Activated naive CD8-positive, alpha-beta T cell treated with anti-CD3 and anti-CD28 coated beads, Interleukin-2, amount 50 U/mL, for 16 hours (primary cell): ENCODE results near the gene CALHM5.

Source experiments
- DNase-seq: peaks from one replicate; pipeline ENCODE4 v3.0.0-alpha.2; 2020; ENCODE audit warnings: low read depth, low spot score

CALHM5 gene

DNA sequence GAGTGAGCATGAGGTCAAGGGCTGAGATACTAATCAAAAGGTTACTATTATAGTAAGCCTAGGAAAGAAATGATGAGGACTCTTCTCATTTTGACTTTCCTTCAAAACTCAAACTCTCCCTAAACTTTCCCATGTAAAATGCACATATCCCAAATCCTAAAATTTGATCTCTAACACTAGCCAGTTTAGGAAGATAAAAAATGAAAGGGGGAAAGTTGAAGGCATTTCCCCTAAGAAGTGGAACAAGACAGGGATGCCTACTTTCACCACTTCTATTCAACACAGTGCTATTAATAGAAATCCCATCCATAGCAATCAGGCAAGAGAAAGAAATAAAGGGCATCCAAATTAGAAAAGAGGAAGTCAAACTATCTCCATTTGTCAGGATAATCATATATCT is 2.9 kb upstream of the CALHM5 start:
- no peak for DNase-seq

DNA sequence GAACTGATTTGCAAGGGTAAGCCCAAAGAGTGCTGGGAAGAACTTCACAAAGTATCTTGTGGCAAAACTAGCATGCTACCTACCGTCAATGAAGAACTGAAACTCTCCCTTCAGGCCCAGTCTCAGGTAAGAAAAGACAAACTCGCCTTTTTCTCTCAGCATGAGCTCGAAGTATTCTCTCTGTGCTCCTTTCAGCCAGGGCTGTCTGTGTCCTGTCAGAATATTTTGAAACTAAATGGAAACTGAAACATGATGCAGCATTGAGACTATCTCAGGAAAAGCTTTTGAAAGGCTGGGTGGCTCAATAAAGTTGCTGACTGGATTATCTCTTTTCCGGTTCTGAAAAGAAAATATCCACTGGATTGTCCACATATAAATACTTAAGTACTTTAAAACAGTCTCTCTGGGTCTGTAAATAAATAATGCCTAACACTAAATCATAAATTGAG is 696 bp downstream of the CALHM5 start:
- DNase-seq = no peak

DNA sequence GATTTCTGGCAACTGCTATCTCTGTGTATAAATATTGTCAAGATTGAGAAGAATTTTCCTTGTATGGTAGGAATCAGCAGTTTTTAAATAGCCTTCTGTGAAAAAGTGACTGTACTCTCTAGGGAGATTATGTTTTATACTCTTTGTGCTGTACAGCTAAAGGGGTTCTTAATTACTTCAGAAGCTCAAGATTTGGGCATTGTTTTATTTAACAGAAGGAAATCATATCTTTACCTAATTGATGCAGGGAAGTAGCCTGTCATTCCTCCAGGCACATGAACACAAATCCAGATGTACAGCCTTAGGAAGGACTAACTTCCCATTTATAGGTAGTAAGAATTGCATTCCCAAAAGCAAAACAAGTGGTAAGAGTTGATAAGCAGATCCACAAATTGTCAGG is 1.3 kb downstream of the CALHM5 start:
- no peak for DNase-seq

DNA sequence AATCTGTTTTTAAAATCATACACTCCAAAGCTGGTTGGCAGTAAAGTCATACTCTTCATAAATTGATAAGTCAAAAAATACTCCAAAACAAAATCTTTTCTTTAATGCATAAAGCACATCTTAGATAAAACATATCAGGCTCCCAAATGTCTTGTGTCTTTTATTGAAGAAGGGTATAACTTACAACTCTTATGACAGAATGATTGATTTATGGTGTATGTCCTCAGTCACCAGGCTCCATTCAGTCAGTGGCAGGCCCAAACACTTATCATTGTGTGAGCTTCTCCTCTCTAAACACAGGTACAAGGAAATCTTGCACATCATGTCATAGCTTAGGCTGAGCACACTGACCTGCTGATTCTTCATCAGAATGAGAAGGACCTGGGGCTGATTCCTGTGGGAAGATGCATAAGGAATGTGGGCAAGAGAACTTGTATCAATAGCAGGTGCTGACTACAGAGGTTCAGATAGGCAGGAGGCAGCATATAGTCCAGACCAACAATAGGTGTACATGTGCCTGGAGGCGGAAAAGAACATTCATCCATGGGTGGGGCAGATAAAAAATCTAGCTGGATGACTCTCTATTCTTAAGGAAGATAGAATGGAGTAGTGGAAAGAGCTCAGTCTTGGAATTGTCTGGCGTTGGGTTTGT is 1.9 kb downstream of the CALHM5 start:
- no peak for DNase-seq

DNA sequence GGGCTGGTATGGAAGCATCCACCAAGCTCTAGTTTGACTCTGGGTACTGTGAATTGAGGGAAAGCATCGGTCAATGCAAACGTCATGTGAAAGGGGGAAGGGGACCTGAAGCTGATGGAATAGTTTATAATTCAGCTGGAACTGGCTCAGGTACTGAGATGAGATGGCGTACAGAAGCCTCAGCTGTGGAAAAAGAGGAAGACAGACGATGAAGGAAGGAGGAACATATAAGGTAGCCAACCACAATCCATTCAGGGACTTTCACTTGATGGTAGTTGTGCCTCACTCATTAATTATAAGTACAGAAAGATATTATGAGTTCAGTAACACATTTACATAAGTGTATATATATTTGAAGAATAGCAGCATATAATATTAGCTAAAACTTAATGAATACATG is 2.7 kb downstream of the CALHM5 start:
- DNase-seq = no peak

DNA sequence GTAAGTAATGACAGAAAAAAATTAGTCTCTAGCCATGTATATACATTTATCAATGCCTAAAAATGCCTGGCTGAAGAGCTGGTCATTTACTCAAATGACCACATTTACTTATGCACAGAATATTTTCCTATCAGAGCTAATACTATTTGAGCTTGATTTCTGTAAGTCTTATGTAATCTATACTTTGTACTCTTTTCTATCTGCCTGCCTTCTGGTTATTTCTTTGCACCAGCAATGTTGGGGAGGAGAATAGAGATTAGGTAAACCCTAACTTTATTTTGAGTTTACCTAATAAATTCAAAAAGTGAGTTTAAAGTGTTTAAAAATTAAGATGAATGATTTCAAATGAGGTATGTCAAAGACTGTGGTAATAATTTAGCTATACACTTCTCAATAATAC is 3.7 kb downstream of the CALHM5 start:
- no peak for DNase-seq

DNA sequence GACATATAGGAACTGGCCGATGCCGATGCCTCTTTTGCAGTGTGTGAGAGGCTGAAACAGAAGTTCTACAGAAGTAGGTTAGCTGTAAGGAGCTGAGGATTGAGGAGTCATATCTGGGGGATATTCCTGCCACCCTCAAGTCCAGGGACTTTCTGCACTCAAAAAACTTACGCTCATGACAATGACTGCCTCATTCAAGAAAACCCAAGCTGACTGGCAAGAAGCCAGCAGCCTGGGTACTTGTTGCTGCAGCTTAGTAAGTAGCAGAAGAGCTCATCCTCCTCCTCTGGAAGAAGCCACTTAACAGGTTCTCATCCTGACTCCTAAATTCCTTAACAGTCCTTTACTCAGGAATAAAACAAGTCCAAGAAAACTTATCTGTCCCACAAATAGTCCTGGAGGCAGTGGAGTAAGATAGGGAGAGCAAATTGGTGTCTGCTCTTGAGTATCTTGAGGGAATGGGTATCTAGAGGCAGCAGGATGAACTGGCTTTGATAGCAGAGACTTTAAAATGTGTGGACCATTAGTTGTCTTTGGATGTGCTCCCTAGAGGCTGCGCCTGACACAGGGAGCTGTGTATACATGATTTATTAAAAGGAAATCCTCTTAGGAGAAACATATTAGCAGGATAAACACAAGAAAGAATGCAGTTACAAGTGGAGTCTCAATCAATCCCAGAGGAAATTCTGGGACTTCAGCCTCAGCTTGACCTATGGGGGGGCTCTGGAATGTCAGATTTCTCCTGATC is 7.4 kb downstream of the CALHM5 start:
- DNase-seq = no peak

DNA sequence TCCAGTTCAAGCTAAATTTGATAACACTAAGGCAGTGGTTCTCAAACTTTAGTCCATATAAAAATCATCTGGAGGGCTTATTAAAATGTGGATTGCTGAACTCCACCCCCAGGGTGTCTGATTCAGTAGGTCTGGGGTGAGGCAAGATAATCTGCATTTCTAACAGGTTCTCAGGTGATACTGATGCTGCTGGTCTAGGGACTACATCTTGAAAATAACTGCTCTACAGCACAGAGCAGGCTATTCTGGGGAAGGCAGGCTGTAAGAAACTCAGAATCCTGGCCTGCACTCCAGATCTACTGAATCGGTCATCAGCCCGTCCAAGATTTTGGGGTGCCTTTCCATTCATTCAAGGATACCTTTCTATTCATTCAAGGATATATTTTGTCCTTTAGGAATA is 11.5 kb downstream of the CALHM5 start:
- DNase-seq = no peak

DNA sequence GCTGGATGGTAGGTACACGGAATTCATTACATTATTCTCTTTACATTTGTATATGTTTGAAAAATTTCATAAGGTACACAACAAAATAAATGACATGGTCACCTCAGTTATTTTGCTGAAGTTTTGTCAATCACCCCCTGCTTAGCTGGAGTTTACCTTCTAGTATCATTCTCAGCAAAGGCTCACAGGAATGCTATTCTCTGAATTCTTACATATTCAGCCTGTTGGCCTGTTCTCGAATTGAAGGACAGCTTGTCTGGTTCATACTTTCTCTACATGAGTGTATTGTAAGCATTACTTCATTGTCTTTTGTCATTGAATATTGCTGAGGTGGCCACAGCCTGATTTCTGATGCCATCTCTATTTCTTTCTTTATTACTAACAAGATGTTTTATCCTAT is 12.8 kb downstream of the CALHM5 start:
- no peak for DNase-seq

DNA sequence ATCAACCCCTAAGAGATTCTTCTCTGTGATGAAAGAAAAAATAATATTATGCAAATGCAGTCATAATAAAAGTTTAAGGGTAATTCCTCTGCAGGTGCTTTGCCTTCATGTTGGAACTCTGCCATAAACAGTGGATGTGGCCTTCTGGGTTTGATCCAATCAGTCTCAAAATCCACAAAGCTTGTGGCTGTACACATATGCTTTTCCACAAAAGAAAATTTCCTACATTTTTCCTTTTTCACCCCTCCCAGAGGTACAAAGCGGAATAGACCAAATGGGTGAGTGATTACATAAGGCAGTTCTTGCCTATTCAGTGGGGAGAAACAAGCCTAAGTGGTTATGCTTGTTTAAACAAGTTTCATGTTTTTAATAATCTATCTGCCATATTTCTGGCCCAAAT is 16.7 kb downstream of the CALHM5 start:
- DNase-seq = no peak

DNA sequence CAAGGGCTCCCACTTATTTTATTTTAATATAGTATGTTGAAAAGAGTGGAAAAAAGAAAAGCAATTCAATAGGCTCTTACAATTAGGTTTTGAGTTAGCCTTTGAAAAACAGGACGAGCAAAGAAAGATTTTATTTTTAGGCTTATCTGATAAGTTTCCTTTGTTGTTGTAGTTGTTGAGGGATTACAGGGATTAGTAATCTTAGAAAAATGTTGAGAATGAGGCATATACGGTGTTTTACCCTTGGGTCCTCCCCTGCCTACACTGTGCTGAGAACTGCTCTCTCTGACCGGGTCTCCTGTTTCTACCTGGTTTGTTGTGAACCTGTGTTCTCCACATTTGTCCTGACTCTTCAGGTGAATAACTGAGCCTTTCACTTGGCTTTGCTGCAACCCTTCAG is 17.3 kb downstream of the CALHM5 start:
- no peak for DNase-seq

DNA sequence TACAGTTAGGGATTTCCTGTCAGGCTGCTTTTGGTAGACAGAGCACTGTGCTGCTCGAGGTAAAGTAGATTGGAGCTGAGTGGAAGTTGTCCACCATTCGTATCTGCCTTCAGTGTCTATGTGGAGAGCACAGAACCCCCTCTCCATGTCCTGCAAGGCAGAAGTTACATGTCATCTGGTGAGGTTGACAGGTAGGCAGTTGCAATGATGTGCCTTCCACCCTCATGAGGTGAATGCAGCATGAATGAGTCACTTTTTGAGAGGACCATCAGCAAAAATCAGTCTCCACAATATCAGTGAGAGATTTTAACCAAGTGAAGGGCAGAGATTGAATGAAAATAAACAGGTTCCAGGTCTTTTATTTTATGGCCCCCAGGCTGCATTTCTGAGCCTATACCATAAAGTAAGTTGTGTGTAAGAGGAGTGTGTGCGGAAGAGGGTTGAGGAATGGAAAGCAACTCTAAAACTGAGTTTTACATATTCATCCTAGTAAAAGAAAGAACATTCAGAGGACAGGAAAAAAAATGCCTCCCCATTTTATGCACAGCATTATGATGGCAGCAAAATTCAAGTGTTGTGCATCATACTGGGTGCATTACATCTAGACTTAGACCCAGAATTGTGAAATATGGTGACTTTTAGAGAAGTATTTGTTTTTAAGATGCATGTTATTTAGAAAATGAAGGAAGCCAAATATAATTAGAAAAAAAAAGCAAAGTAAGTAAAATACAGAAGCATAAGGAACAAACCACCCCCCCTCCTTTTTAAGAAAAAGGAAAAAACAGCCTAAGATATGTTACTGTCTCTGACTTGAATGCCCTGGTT is 18.2 kb downstream of the CALHM5 start:
- DNase-seq = no peak

DNA sequence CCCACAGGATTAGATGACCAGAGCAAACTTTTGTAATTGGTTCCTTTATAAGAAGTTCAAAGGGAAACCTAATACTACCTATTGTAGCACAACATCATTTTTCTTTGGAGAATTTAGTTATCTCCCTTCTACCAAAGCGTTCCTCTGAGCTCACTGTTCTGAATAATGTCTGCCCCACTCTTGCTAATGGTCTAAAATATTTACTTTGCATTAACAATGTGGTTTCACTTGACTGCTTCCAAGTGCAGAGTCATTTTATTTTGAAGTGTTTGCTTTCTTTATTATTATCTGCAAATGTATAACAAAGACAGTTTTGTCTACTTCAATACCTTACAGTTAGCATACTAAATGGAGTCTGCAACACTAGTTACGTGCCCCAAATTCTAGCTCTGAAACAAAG is 19.0 kb downstream of the CALHM5 start:
- no peak for DNase-seq

DNA sequence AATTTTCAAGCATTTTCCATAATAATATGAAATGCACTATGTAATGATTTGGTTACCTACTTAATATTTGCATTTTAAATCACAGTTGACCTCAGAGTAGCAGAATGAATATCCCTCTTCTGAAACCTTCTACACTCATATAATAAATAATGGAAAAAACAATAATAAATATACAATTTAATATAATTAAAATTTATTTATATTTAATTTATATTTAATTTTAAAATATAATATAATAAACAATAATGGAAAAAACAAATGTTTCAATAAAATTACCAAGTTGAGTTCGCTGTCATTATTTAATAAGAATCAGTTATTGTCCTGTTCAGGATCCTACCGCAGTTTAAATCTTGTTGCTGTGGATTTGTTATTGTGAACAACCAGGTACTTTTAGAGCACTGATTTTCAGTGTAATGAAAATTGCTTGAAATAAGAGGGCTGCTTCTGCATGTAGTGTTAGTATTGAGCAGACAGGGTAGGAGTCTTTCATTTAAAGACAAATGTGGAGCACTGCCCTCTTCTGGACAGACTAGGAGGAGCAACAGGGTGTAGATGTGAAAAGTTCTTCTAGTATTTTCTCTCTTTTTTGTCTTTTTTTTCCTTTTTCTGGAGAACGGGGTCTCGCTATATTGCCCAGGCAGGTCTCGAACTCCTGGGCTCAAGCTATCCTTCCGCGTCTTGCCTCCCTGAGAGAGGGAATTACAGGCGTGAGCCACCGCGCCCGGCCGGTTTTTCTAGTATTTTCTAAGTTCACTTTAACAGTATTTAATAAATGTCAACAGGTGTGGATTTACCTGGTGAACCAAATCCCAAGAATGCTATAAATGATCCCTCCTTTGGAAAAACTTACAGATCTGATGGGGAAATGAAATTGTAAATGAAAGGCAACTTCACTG is 20.5 kb downstream of the CALHM5 start:
- peak; percentile 17 for DNase-seq

DNA sequence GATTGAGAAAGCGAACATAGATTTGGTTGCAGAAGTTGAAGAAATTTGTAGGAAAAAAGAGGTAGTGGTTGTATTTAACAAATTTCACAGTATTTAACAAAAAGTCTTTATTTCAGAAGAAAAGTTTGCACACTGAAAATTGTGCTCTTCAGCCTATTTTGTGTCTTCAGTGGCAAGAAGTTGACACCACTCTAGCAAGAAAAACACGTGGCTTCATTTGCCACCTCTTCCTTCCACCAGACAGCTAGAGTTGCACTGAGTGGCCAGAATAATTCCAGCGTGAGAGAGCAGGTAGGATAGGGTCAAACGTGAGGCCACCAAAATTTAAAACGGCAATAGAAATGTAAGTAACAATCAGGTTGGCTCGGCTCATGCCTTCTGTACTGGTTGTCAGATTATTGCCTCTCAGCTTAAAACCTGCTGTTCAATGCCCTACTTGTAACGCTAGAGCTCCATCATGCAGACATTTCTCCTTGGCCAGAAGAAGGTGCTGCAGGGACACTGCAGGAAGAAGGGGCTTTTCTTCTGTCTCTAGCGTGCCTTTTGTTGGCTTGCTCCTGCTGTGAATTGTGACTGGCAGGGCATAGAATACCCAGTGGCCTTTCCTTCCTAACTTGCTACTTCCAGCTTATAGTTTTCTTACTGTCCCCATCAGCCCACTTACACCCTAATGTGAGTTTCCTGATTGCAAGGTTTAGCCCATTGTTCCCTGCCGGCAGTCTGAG is 22.0 kb downstream of the CALHM5 start:
- no peak for DNase-seq

DNA sequence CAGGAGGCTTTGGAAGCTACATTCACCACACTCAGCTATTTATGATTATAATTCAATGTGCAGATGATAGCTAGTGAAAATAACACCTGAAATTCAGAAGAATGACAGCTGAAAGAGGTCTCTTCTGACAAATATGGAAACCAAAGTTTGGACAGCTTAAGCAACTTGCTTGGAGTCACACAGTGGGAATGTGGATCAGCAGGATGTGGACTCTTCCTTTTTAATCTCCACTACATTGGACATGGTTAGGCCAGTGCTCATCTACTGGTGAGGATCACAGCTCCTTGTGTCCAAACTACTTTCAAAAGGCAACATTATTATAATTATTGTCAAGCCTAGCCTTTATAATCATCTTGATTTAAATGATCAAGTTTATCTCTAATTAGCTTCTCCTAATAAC is 23.7 kb downstream of the CALHM5 start:
- DNase-seq = no peak

DNA sequence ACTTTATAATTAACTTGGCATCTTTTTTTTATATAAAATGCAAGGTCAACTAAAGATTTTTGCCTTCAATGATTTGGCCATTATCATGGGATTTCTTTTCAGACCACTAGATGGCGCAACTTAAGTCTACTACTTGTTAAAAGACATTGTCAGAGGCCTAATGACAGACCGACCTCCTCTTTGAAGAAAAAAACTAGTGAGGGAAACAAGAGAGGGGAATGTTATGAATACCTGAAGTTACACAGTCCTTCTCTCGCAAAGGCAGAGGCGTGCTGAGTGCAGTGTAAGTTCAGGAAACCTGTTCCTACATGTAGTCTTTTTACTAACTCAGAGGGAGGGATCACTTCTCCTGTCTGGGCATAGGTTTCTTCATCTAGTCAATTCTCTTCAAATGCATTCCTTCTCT is 24.8 kb downstream of the CALHM5 start:
- DNase-seq = no peak

DNA sequence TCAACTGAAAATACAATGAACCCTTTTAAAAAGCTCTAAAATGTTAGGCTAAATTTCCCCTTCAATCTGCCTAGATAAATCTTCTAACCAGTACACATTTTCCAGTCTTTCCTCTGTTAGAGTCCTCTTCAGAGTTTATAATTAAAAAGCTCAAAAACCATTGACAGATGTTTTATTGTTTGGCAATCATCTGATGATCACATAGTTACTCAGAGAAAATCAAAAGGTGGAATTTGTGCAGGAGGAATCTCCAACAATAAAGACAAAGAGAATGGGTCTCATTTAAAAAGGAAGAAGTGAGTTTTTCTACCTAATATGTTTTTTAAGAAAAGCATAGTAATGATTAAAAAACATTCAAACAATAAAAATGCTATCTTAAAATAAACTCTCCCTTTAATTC is 31.0 kb downstream of the CALHM5 start:
- no peak for DNase-seq

DNA sequence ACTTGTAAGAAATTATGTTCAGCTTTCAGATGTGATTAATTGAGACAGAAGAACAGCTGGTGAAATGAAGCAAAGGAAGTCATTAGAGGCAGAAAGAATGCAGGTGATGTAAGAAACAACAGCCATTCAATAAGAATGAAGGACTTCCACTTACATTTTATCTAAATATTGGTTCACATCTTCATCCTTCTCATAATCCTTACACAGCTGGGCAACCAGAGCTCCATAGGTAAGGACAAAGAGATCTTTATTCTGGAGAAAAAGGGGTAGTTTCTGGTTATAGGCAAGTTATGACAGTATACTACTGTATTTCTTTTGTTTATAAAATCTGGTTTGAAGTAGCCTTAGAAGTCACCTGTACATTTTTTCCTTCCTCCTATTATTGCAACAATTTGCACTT is 31.7 kb downstream of the CALHM5 start:
- no peak for DNase-seq

DNA sequence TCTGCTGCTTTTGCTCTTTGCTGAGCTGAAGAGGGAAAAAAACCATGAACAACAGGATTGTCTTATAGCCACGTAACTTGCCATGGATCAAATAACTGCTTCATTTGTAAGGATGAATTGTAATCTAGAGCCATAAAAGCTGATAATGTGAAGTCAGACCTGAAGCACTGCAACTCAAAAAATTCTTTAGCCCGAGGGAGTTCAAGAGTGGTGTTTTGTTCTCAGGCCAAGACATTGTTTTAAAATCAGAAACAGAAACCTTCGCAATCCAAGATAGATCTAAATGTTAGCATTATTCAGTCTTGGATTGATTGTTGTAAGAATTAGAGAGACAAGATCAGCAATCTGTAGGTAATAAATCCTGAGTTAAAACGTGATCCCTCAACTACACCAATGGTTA is 34.2 kb downstream of the CALHM5 start, which contains the start of gene TRAPPC3L:
Gene TRAPPC3L (minus strand): TSS at position 34 of the 400 bp plus-strand sequence. CDS start 170 bp downstream, outside the sequence.
- DNase-seq = no peak

DNA sequence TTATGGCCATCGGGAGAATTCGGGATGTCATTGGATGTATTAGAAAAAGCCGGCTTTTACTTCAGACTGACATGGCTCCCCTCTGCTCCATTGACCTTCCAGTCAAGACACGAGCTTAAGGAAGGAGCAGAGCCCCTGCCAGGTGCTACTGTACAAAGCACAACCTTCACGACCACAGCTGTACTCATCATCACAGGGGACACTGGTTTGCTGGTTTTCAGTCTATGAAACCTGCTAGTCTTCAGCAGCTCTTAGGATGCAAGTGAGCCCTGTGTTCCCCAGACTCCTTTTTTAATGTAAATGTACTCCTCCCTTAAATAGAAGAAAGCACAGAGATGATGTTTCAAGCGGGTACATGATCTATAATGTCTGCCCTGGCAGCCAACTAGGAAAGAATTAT is 35.9 kb downstream of the CALHM5 start:
- no peak for DNase-seq
